Measurements from ENCODE around the gene CRB2.

DNA sequence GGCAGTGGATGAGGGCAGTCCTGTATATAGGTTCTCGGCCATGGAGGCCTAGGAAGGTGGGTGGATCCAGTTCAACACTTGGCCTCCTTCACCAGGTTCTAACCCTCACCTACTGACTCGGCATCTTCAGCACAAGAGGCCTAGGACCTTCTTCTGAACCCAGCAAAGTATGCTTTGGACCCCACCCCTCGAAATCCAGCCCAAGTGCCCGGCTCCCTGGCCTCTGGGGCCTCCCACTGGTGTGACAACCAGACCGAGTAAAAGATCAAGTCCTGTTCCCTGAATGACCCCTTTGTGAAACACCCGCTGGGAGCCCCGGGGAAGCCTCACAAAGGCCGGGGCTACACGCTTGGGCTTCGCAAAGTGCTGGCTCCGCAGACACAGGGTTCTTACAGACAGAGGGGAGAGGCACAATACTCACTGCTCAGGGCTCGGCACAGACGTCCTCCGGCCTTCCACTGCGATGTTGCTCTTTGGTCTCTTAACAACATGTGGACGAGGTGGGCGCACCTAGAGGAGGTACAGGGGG is 47.0 kb downstream of the CRB2 start:
- no peak for TF ChIP-seq POLR2AphosphoS5 (IDR thresholded peaks at IDR 0.05)
- no peak for TF ChIP-seq POLR2A (IDR thresholded peaks at IDR 0.05)

Data from upper lobe of left lung (tissue), 4 donors.